ENCODE data around the gene ZNF160.

GRCh38 chr19:53079313-53079924, 23.8 kb downstream of the ZNF160 start:
- TF ChIP-seq CTCF (IDR thresholded peaks at IDR 0.05) (no peak), POLR2A (IDR thresholded peaks at IDR 0.05) (no peak)

Data from uterus (tissue), 2 donors.